Measurements from ENCODE around the gene EEPD1.

The EEPD1 gene

GRCh38 chr7:36348256-36348655 lies 195.2 kb downstream of the EEPD1 start:
- no peak for DNase-seq (ENCODE audit: low read depth, low spot score)
- H3K27me3 ChIP-seq (ENCODE audit: insufficient read depth, insufficient read length) = no peaks in the 10 kb centered on the region
- no peak overlapping the region for H3K9ac ChIP-seq (ENCODE audit: insufficient read length, low read depth)
- no peaks in the 10 kb centered on the region for H3K36me3 ChIP-seq (ENCODE audit: insufficient read depth, insufficient read length, low read length)
- H3K4me1 ChIP-seq (ENCODE audit: insufficient read depth, insufficient read length) = no peaks in the 10 kb centered on the region
- H3K9me3 ChIP-seq (ENCODE audit: insufficient read depth, low read length) = peaks cover 4% of the 10 kb centered on the region; the same call in 1 of the 2 replicates
- H3K4me3 ChIP-seq (ENCODE audit: insufficient read length, low read depth) = no peak overlapping the region
- TF ChIP-seq ZNF274 (IDR thresholded peaks at IDR 0.05; ENCODE audit: low read depth, low read length) (no peak), YY1 (IDR thresholded peaks at IDR 0.05; ENCODE audit: insufficient read depth, insufficient read length) (no peak)

GRCh38 chr7:36348771-36349170 lies 195.7 kb downstream of the EEPD1 start:
- Histone ChIP-seq H3K4me1 (ENCODE audit: insufficient read depth, insufficient read length) (no peaks in the 10 kb centered on the region), H3K9ac (ENCODE audit: insufficient read length, low read depth) (no peak overlapping the region), H3K27me3 (ENCODE audit: insufficient read depth, insufficient read length) (no peaks in the 10 kb centered on the region), H3K4me3 (ENCODE audit: insufficient read length, low read depth) (no peak overlapping the region), H3K9me3 (ENCODE audit: insufficient read depth, low read length) (peaks cover 4% of the 10 kb centered on the region; the same call in 1 of the 2 replicates), H3K36me3 (ENCODE audit: insufficient read depth, insufficient read length, low read length) (no peaks in the 10 kb centered on the region)
- DNase-seq (ENCODE audit: low read depth, low spot score) = no peak
- no peak for TF ChIP-seq YY1 (IDR thresholded peaks at IDR 0.05; ENCODE audit: insufficient read depth, insufficient read length)
- no peak for TF ChIP-seq ZNF274 (IDR thresholded peaks at IDR 0.05; ENCODE audit: low read depth, low read length)
- TF ChIP-seq SUZ12 (IDR thresholded peaks at IDR 0.05; ENCODE audit: extremely low read depth, insufficient read depth, insufficient read length) = no peak

- TF ChIP-seq ZNF274 (IDR thresholded peaks at IDR 0.05; ENCODE audit: low read depth, low read length) (no peak), YY1 (IDR thresholded peaks at IDR 0.05; ENCODE audit: insufficient read depth, insufficient read length) (no peak), SUZ12 (IDR thresholded peaks at IDR 0.05; ENCODE audit: extremely low read depth, insufficient read depth, insufficient read length) (no peak)
- no peaks in the 10 kb centered on the region for H3K27me3 ChIP-seq (ENCODE audit: insufficient read depth, insufficient read length)
Measured at GRCh38 chr7:36349626-36350025, 196.6 kb downstream of the EEPD1 start.

More at GRCh38 chr7:36349626-36350025, 196.6 kb downstream of the EEPD1 start:
- H3K9ac ChIP-seq (ENCODE audit: insufficient read length, low read depth) = no peak overlapping the region
- H3K4me1 ChIP-seq (ENCODE audit: insufficient read depth, insufficient read length) = no peaks in the 10 kb centered on the region
- no peak for DNase-seq (ENCODE audit: low read depth, low spot score)
- H3K4me3 ChIP-seq (ENCODE audit: insufficient read length, low read depth) = no peak overlapping the region
- H3K36me3 ChIP-seq (ENCODE audit: insufficient read depth, insufficient read length, low read length) = no peaks in the 10 kb centered on the region
- peaks cover 4% of the 10 kb centered on the region; the same call in 1 of the 2 replicates for H3K9me3 ChIP-seq (ENCODE audit: insufficient read depth, low read length)
